Peyer's patch (tissue), 4 donors: Measurements from ENCODE around the gene CLEC12A.

ENCODE experiments used
- CTCF ChIP-seq, 6 experiments: fragments of 450-650 bp in 4 of 6; fragments of 200-600 bp in 2 of 6; sonication (generic) in 1 of 6; IDR thresholded peaks; one replicate each; pipeline ENCODE4 v1.5.1; 2017 to 2019; ENCODE audit warnings: antibody characterized with exemption in 6 of 6, mild to moderate bottlenecking in 3 of 6, moderate library complexity in 1 of 6
- POLR2A ChIP-seq, 2 donors: fragments of 450-650 bp; IDR thresholded peaks; one replicate each; pipeline ENCODE4 v1.5.1; 2017; ENCODE audit warnings: antibody characterized with exemption in 2 of 2, mild to moderate bottlenecking in 2 of 2, moderate library complexity in 2 of 2

GRCh38 chr12:9948606-9949296 is 22.5 kb upstream of the CLEC12A start:
- TF ChIP-seq POLR2A (IDR thresholded peaks at IDR 0.05) (no peak), CTCF (IDR thresholded peaks at IDR 0.05) (no peak)
